Peyer's patch (tissue), 4 donors: ENCODE data around the gene FOLR2.

Experiments used
- CTCF ChIP-seq, 6 experiments: fragments of 450-650 bp in 4 of 6; fragments of 200-600 bp in 2 of 6; sonication (generic) in 1 of 6; IDR thresholded peaks; one replicate each; pipeline ENCODE4 v1.5.1; 2017 to 2019; ENCODE audit warnings: antibody characterized with exemption in 6 of 6, mild to moderate bottlenecking in 3 of 6, moderate library complexity in 1 of 6
- POLR2A ChIP-seq, 2 donors: fragments of 450-650 bp; IDR thresholded peaks; one replicate each; pipeline ENCODE4 v1.5.1; 2017; ENCODE audit warnings: antibody characterized with exemption in 2 of 2, mild to moderate bottlenecking in 2 of 2, moderate library complexity in 2 of 2

- no peak for TF ChIP-seq CTCF (IDR thresholded peaks at IDR 0.05)
- TF ChIP-seq POLR2A (IDR thresholded peaks at IDR 0.05): no peak
Observed at GRCh38 chr11:72190631-72191071, 25.9 kb upstream of the FOLR2 start.
